K562 (cell line): ENCODE measurements around the gene ZNF385C. TPM values are rescaled to one million over a fixed set of nuclear protein-coding genes. Genes with fewer than 3 reads are reported as not detected.

Experiments used
- CREB1 ChIP-seq, 2 experiments: sonication (generic) in 1 of 2; formaldehyde crosslinking in 1 of 2; IDR thresholded peaks; 2 replicates each; pipeline versions ENCODE4 v1.6.1 to v1.8.0; 2012 to 2022; ENCODE audit warnings: inconsistent platforms in 1 of 2, mild to moderate bottlenecking in 1 of 2, missing genetic modification reagents in 1 of 2, moderate library complexity in 1 of 2
- CXXC5 ChIP-seq: fragments of 250-450 bp; sonication (Bioruptor Pico); IDR thresholded peaks from 2 replicates; pipeline ENCODE4 v1.8.0; 2022; ENCODE audit warnings: inconsistent platforms, mild to moderate bottlenecking, moderate library complexity
- EP400 ChIP-seq: fragments of 450-650 bp; IDR thresholded peaks from 2 replicates; pipeline ENCODE4 v1.6.1; 2017; ENCODE audit warnings: antibody characterized with exemption, mild to moderate bottlenecking, moderate library complexity
- ETV6 ChIP-seq, 3 experiments: fragments of 150-350 bp in 1 of 3; sonication (generic) in 1 of 3; formaldehyde crosslinking in 1 of 3; IDR thresholded peaks; 2 replicates each; pipeline versions ENCODE4 v1.6.1 to v1.8.0; 2014 to 2022; ENCODE audit warnings: borderline replicate concordance in 2 of 3, low read depth in 2 of 3, antibody characterized with exemption in 1 of 3, low read length in 1 of 3, mild to moderate bottlenecking in 1 of 3, missing genetic modification reagents in 1 of 3
- HDAC1 ChIP-seq, 2 experiments: fragments of 450-650 bp; IDR thresholded peaks; 2 replicates each; pipeline ENCODE4 v1.6.1; 2016 to 2017; ENCODE audit warnings: inconsistent platforms in 1 of 2, mild to moderate bottlenecking in 1 of 2, moderate library complexity in 1 of 2
- MEIS2 ChIP-seq: fragments of 450-650 bp; IDR thresholded peaks from 2 replicates; pipeline ENCODE4 v1.6.1; 2014; ENCODE audit warnings: mild to moderate bottlenecking; ENCODE audit not compliant: partially characterized antibody
- NCOA4 ChIP-seq: fragments of 450-650 bp; IDR thresholded peaks from 2 replicates; pipeline ENCODE4 v1.6.1; 2018; ENCODE audit warnings: mild to moderate bottlenecking; ENCODE audit not compliant: partially characterized antibody
- NFATC3 ChIP-seq: fragments of 450-650 bp; IDR thresholded peaks from 2 replicates; pipeline ENCODE4 v1.6.1; 2017; ENCODE audit warnings: mild to moderate bottlenecking
- PYGO2 ChIP-seq: fragments of 450-650 bp; IDR thresholded peaks from 2 replicates; pipeline ENCODE4 v1.6.1; 2016; ENCODE audit warnings: mild to moderate bottlenecking, missing genetic modification characterization, moderate library complexity, missing compliant biosample characterization
- RBM17 ChIP-seq: fragments of 200-400 bp; formaldehyde crosslinking; IDR thresholded peaks from 2 replicates; pipeline ENCODE4 v1.6.1; 2017; ENCODE audit warnings: low read depth, mild to moderate bottlenecking, low read length, borderline replicate concordance
- SIX5 ChIP-seq, 2 experiments: IDR thresholded peaks; 2 replicates each; pipeline ENCODE4 v1.6.1; 2011; ENCODE audit warnings: low read length in 2 of 2, borderline replicate concordance in 1 of 2, low read depth in 1 of 2, mild to moderate bottlenecking in 1 of 2, moderate library complexity in 1 of 2; ENCODE audit not compliant: insufficient read depth in 1 of 2
- SMARCA5 ChIP-seq: fragments of 450-650 bp; IDR thresholded peaks from 2 replicates; pipeline ENCODE4 v1.6.1; 2016
- YY1 ChIP-seq, 3 experiments: IDR thresholded peaks; 2 replicates each; pipeline ENCODE4 v1.6.1; 2011; ENCODE audit warnings: low read length in 2 of 3, mild to moderate bottlenecking in 2 of 3, moderate library complexity in 2 of 3, borderline replicate concordance in 1 of 3, control low read depth in 1 of 3, low read depth in 1 of 3; ENCODE audit not compliant: insufficient read depth in 3 of 3, insufficient replicate concordance in 2 of 3, control insufficient read depth in 1 of 3, insufficient read length in 1 of 3; ENCODE audit errors: extremely low read depth in 1 of 3
- ZNF316 ChIP-seq: fragments of 450-650 bp; IDR thresholded peaks from 2 replicates; pipeline ENCODE4 v1.6.1; 2016
- ZNF561 ChIP-seq: fragments of 450-650 bp; formaldehyde crosslinking; conservative IDR thresholded peaks from 2 replicates; pipeline ENCODE4 v1.4.0; 2020; ENCODE audit warnings: mild to moderate bottlenecking, moderate library complexity
- ZNF764 ChIP-seq: fragments of 250-450 bp; sonication (Bioruptor Pico); IDR thresholded peaks from 2 replicates; pipeline ENCODE4 v1.4.0; 2020; ENCODE audit warnings: low read depth, mild to moderate bottlenecking, moderate library complexity
- ZNF785 ChIP-seq: fragments of 250-450 bp; sonication (Bioruptor Pico); IDR thresholded peaks from 2 replicates; pipeline ENCODE4 v1.4.0; 2020; ENCODE audit warnings: mild to moderate bottlenecking
- ZNF79 ChIP-seq: fragments of 250-450 bp; sonication (Bioruptor Pico); IDR thresholded peaks from 2 replicates; pipeline ENCODE4 v1.4.0; 2020; ENCODE audit warnings: low read depth, mild to moderate bottlenecking, moderate library complexity
- polyA plus RNA-seq, 8 experiments: library from polyadenylated mRNA; depleted of rRNA in 4 of 8; stranded (reverse) in 5 of 8; unstranded in 3 of 8; fragments of >200 nt; fragmentation: Nextera tagmentation in 2 of 8; fragmentation: Illumina TruSeq in 1 of 8; extraction: Ambion mirVana in 2 of 8; extraction: Trizol in 1 of 8; gene quantifications; 2 replicates each; pipeline versions ENCODE4 v1.2.1 to v1.2.3, GENCODE V29; 2011 to 2014; ENCODE audit warnings: inconsistent platforms in 1 of 8, missing spikeins in 1 of 8
- total RNA-seq, 7 experiments: library from RNA; depleted of rRNA in 6 of 7; stranded (reverse); fragments of >200 nt in 6 of 7; fragmentation: Illumina TruSeq in 2 of 7; extraction: Trizol in 2 of 7; gene quantifications; 2 replicates each; pipeline versions ENCODE4 v1.2.1 to v1.2.3, GENCODE V29; 2011 to 2021; ENCODE audit warnings: low replicate concordance in 1 of 7
- TF ChIP-seq, protein P1 (sequence below): fragments of 250-450 bp; sonication (Bioruptor Pico); IDR thresholded peaks from 2 replicates; pipeline ENCODE4 v1.5.1; 2021; ENCODE audit warnings: mild to moderate bottlenecking
- TF ChIP-seq, protein P2 (sequence below): sonication (generic); formaldehyde crosslinking; IDR thresholded peaks from 2 replicates; pipeline ENCODE4 v1.5.0; 2020; ENCODE audit warnings: missing genetic modification reagents
- TF ChIP-seq, protein P3 (sequence below): fragments of 450-650 bp; IDR thresholded peaks from one replicate; pipeline ENCODE4 v1.6.1; 2018; ENCODE audit warnings: mild to moderate bottlenecking, moderate library complexity; ENCODE audit not compliant: partially characterized antibody

The ZNF385C gene
- total and polyA plus RNA-seq, 9 of the 15 experiments (the other 6 are each of a cell fraction or from before 2014, with no cell fraction given): 0.03 to 0.35 (median 0.18) TPM; not detected in 1

DNA sequence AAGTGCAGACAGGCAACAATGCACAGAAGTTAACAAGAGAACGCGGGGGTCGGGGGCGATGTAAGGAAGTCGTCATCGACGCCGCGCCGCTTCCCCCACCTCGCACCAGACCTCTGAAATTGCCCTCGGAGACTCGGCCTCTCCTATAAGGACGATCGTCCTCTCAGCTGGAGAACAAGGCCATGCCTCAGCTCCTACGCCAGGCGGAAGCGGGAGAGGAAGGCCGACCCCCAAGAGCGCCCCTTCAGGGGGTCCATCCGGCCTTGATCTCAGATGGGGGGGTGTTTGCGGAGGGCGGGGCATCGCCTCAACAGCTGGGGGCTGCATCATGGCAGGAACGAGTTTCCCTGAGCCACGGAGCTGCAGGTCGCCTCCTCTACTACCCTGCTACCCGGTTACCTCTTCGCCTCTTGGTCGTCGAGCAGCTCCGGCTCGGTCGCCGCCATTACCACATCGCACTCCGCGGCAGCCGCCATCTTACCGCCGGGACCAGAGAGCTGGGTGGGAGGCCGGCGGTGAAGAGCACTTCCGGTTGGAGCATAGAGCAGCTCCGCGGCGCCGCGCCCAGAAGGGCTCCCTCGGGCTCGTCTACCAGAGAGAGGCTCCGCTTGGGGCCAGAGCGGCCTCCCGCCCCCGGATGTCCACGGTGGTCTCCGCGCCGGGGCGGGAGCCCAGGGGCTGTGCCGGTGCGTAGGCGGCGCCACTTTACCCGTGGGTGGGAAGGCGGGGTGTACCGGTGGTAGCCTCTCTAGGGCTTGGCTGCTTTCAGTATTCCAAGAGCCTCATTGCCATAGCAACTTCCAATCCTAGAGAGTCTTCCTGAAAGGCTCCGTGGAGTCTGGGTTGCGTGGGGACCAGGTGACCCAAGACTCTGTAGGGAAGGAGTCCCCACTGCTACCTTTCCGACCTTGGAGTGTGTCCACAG is 81.1 kb downstream of the ZNF385C start, which contains the start of gene DNAJC7 (continued):
- peak; percentile 9 for TF ChIP-seq CREB1 (IDR thresholded peaks at IDR 0.05)
- peak; percentile 11; the same call in 1 of the 2 replicates for TF ChIP-seq CREB1 (CRISPR knock-in tag; IDR thresholded peaks at IDR 0.05)
- TF ChIP-seq YY1 (IDR thresholded peaks at IDR 0.05; ENCODE audit: borderline replicate concordance in 1 of 3, control insufficient read depth in 1 of 3, extremely low read depth in 1 of 3, insufficient read depth in 3 of 3, insufficient read length in 1 of 3, insufficient replicate concordance in 2 of 3, low read depth in 1 of 3, low read length in 2 of 3): peak; percentile 96 to 99 (median 99)
- TF ChIP-seq NFATC3: no peak
- TF ChIP-seq, protein P1, sequence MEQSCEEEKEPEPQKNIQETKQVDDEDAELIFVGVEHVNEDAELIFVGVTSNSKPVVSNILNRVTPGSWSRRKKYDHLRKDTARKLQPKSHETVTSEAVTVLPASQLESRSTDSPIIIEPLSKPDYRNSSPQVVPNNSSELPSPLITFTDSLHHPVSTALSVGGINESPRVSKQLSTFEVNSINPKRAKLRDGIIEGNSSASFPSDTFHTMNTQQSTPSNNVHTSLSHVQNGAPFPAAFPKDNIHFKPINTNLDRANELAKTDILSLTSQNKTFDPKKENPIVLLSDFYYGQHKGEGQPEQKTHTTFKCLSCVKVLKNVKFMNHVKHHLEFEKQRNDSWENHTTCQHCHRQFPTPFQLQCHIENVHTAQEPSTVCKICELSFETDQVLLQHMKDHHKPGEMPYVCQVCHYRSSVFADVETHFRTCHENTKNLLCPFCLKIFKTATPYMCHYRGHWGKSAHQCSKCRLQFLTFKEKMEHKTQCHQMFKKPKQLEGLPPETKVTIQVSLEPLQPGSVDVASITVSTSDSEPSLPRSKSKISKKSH: no peak
- peak; percentile 82 for TF ChIP-seq CXXC5
- TF ChIP-seq, protein P2, sequence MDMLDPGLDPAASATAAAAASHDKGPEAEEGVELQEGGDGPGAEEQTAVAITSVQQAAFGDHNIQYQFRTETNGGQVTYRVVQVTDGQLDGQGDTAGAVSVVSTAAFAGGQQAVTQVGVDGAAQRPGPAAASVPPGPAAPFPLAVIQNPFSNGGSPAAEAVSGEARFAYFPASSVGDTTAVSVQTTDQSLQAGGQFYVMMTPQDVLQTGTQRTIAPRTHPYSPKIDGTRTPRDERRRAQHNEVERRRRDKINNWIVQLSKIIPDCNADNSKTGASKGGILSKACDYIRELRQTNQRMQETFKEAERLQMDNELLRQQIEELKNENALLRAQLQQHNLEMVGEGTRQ (CRISPR knock-in tag): no peak
- no peak for TF ChIP-seq PYGO2 (tag)
- no peak for TF ChIP-seq ZNF561 (CRISPR knock-in tag)
- TF ChIP-seq ZNF785 (CRISPR knock-in tag): no peak
- TF ChIP-seq MEIS2: no peak
- TF ChIP-seq EP400: peak; percentile 95
- TF ChIP-seq SMARCA5: 0 out of 2 replicates have a peak, but pooled peaks have one; percentile 13
- 0 out of 4 replicates have a peak, but pooled peaks of 1 of the 2 experiments have one; percentile 35 for TF ChIP-seq HDAC1 (IDR thresholded peaks at IDR 0.05)
- 0 out of 2 replicates have a peak, but pooled peaks have one; percentile 11 for TF ChIP-seq ZNF316
- TF ChIP-seq, protein P3, sequence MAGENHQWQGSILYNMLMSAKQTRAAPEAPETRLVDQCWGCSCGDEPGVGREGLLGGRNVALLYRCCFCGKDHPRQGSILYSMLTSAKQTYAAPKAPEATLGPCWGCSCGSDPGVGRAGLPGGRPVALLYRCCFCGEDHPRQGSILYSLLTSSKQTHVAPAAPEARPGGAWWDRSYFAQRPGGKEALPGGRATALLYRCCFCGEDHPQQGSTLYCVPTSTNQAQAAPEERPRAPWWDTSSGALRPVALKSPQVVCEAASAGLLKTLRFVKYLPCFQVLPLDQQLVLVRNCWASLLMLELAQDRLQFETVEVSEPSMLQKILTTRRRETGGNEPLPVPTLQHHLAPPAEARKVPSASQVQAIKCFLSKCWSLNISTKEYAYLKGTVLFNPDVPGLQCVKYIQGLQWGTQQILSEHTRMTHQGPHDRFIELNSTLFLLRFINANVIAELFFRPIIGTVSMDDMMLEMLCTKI: no peak
- no peak for TF ChIP-seq SIX5 (IDR thresholded peaks at IDR 0.05; ENCODE audit: borderline replicate concordance in 1 of 2, insufficient read depth in 1 of 2, low read depth in 1 of 2, low read length in 2 of 2)
- TF ChIP-seq NCOA4: no peak
- TF ChIP-seq ZNF764 (CRISPR knock-in tag): no peak
- TF ChIP-seq ETV6 (IDR thresholded peaks at IDR 0.05; ENCODE audit: borderline replicate concordance in 1 of 2, low read depth in 2 of 2, low read length in 1 of 2): no peak
- TF ChIP-seq ETV6 (CRISPR knock-in tag; IDR thresholded peaks at IDR 0.05; ENCODE audit: borderline replicate concordance): no peak
- no peak for TF ChIP-seq RBM17
- TF ChIP-seq ZNF79 (CRISPR knock-in tag): no peak
